AG20443 (cell line): ENCODE results near the gene RNF14.
"Not testable (repeated sequence)": the region's sequence is repeated elsewhere in the genome, so short reads cannot be mapped to it uniquely, and the experiment has no call there.

ENCODE experiments used
- DNase-seq: peaks from one replicate; pipeline ENCODE4 v3.0.0; 2012; ENCODE audit warnings: low spot score, mixed read lengths

Gene RNF14

GRCh38 chr5:141968914-141969608 lies at the start of gene RNF14:
Gene RNF14 (plus strand): TSS chr5:141969105. CDS start chr5:141973589, 4,484 bp downstream.
- peak; percentile 99 for DNase-seq

- DNase-seq, result no peak
Observed at GRCh38 chr5:141919218-141920119, 49.4 kb upstream of the RNF14 start.

GRCh38 chr5:141920771-141921170 lies 48.1 kb upstream of the RNF14 start:
- DNase-seq, result no peak

- DNase-seq, result not testable (repeated sequence)
Observed at GRCh38 chr5:141922827-141923447, 46.0 kb upstream of the RNF14 start.

- DNase-seq, result peak; percentile 96
Observed at GRCh38 chr5:141923448-141924313, 45.2 kb upstream of the RNF14 start, which contains the start of gene DELE1. Gene DELE1 (plus strand): TSS chr5:141923871. CDS start chr5:141923942, 71 bp downstream.

- no peak for DNase-seq
Observed at GRCh38 chr5:141926434-141926833, 42.5 kb upstream of the RNF14 start.

GRCh38 chr5:141928051-141928450 lies 40.9 kb upstream of the RNF14 start:
- no peak for DNase-seq

GRCh38 chr5:141929398-141930058 lies 39.4 kb upstream of the RNF14 start:
- no peak for DNase-seq

- DNase-seq, result no peak
Observed at GRCh38 chr5:141931694-141932093, 37.2 kb upstream of the RNF14 start.

- DNase-seq, result no peak
Observed at GRCh38 chr5:141933151-141933550, 35.8 kb upstream of the RNF14 start.

- no peak for DNase-seq
Observed at GRCh38 chr5:141934099-141934844, 34.6 kb upstream of the RNF14 start.

- no peak for DNase-seq
Observed at GRCh38 chr5:141935538-141935937, 33.4 kb upstream of the RNF14 start.

GRCh38 chr5:141940695-141941271 lies 28.1 kb upstream of the RNF14 start:
- peak; percentile 78 for DNase-seq

- DNase-seq, result peak; percentile 70
Observed at GRCh38 chr5:141941307-141941706, 27.6 kb upstream of the RNF14 start.

- DNase-seq, result no peak
Observed at GRCh38 chr5:141941779-141942178, 27.1 kb upstream of the RNF14 start.

- no peak for DNase-seq
Observed at GRCh38 chr5:141942185-141942857, 26.6 kb upstream of the RNF14 start.

- no peak for DNase-seq
Observed at GRCh38 chr5:141944076-141944475, 24.8 kb upstream of the RNF14 start.

- peak; percentile 63 for DNase-seq
Observed at GRCh38 chr5:141945511-141946051, 23.3 kb upstream of the RNF14 start.

- no peak for DNase-seq
Observed at GRCh38 chr5:141947316-141947715, 21.6 kb upstream of the RNF14 start.
